GDM1 (cell line): Measurements from ENCODE around the gene SPDYE17.
"Not testable (repeated sequence)": the region's sequence is repeated elsewhere in the genome, so short reads cannot be mapped to it uniquely, and the experiment has no call there.

Source experiments
- DNase-seq: peaks from one replicate; lab custom pipeline; 2025; lab: John Stamatoyannopoulos, UW

Gene SPDYE17

DNA sequence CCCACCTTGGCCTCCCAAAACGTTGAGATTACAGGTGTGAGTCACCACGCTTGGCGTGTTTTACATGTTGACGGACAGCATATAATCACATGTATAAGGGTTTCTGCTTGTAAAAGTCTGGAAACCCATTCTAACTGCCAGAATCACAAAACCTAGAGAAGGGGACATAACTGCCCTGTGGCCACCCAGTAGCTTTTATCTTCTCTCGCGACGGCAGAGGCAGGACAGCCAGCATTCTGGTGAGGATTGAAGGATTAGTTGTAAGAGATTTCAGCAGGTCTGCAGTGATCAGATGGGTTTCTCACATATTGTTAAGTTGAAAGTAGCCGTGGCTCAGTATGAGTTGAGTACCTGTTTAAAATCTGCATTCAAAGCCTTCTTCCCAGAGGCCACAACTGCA lies 59.8 kb downstream of the SPDYE17 start:
- DNase-seq, result not testable (repeated sequence)
